H1 (cell line): ENCODE measurements around the gene SERGEF. TPM values are rescaled to one million over a fixed set of nuclear protein-coding genes. Genes with fewer than 3 reads are reported as not detected.

ENCODE experiments used
- BCL11A ChIP-seq, 2 experiments: IDR thresholded peaks; one replicate each; pipeline ENCODE4 v1.6.1; 2011; ENCODE audit warnings: low read depth in 2 of 2, low read length in 2 of 2, mild to moderate bottlenecking in 2 of 2
- BRCA1 ChIP-seq: IDR thresholded peaks from 2 replicates; pipeline ENCODE4 v1.6.1; 2012; ENCODE audit warnings: low read depth, low read length, improper control_type of control experiment
- CEBPB ChIP-seq: IDR thresholded peaks from 2 replicates; pipeline ENCODE4 v1.6.1; 2012; ENCODE audit warnings: low read depth, low read length
- CTCF ChIP-seq, 3 experiments: IDR thresholded peaks; 1 replicate in 2 of 3; 2 replicates in 1 of 3; pipeline versions ENCODE4 v1.5.1 to v1.6.1; 2011; ENCODE audit warnings: low read length in 3 of 3, mild to moderate bottlenecking in 3 of 3, inconsistent platforms in 2 of 3, low read depth in 1 of 3, moderate library complexity in 1 of 3; ENCODE audit not compliant: insufficient read depth in 1 of 3; ENCODE audit errors: control extremely low read depth in 1 of 3
- RAD21 ChIP-seq, 2 experiments: IDR thresholded peaks in 1 of 2; conservative IDR thresholded peaks in 1 of 2; 2 replicates each; pipeline ENCODE4 v1.6.1; 2011; ENCODE audit warnings: low read depth in 2 of 2, low read length in 2 of 2, improper control_type of control experiment in 1 of 2, inconsistent platforms in 1 of 2, mild to moderate bottlenecking in 1 of 2, moderate library complexity in 1 of 2
- SIN3A ChIP-seq, 2 experiments: IDR thresholded peaks in 1 of 2; conservative IDR thresholded peaks in 1 of 2; 2 replicates each; pipeline ENCODE4 v1.6.1; 2011 to 2012; ENCODE audit warnings: low read length in 2 of 2, improper control_type of control experiment in 1 of 2, low read depth in 1 of 2, mild to moderate bottlenecking in 1 of 2
- SP4 ChIP-seq: IDR thresholded peaks from 2 replicates; pipeline ENCODE4 v1.6.1; 2012; ENCODE audit warnings: low read length, inconsistent platforms
- TBP ChIP-seq: IDR thresholded peaks from 2 replicates; pipeline ENCODE4 v1.6.1; 2011; ENCODE audit warnings: low read depth, low read length, improper control_type of control experiment
- polyA plus RNA-seq, 7 experiments: library from polyadenylated mRNA; depleted of rRNA in 3 of 7; stranded (reverse) in 5 of 7; unstranded in 2 of 7; fragments of >200 nt in 5 of 7; fragments of 200-250 nt in 2 of 7; gene quantifications; 1 replicate in 5 of 7; 2 replicates in 1 of 7; 4 replicates in 1 of 7; pipeline versions ENCODE4 v1.2.1 to v1.2.3, GENCODE V29; 2011 to 2013; ENCODE audit warnings: missing spikeins in 2 of 7, mixed read lengths in 2 of 7
- total RNA-seq: library from RNA; stranded (reverse); fragmentation: NEBNext Ultra II Directional; extraction: Animal tissue kit (Norgen Biotek cat#: 25700); gene quantifications from 2 replicates; pipeline ENCODE4 v1.2.1, GENCODE V29; 2021

SERGEF gene
- total and polyA plus RNA-seq, 2 of the 8 experiments (the other 6 are each of a cell fraction or from before 2014, with no cell fraction given), result 16.6 to 28.8 TPM

DNA sequence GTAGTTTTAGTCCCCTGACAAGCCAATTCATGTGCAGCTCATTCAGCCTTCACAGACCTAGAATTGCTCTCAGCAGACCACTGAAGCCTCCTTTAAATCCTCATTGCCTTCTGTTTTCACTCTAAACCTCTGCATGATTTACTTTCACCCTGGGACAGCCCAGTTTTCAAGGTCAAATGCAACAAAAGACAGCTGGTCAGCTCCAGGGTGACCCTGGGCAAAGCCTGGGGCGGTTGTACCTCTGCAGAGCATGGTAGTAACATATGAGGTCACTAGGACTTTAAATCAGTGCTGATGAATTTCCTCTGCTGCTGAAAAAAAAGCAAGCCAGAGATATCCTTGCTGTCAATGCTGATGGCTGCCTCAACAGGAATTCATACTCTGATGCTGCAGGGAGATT, 62.2 kb downstream of the SERGEF start (continued):
- TF ChIP-seq RAD21 (IDR thresholded peaks at IDR 0.05 in 1 of 2, conservative IDR thresholded peaks at IDR 0.05 in 1 of 2; ENCODE audit: low read depth in 2 of 2, low read length in 2 of 2) (no peak), SP4 (no peak), BCL11A (IDR thresholded peaks at IDR 0.05; ENCODE audit: low read depth in 2 of 2, low read length in 2 of 2) (no peak), BRCA1 (no peak), SIN3A (conservative IDR thresholded peaks at IDR 0.05 in 1 of 2, IDR thresholded peaks at IDR 0.05 in 1 of 2; ENCODE audit: low read depth in 1 of 2, low read length in 2 of 2) (no peak), CTCF (IDR thresholded peaks at IDR 0.05; ENCODE audit: control extremely low read depth in 1 of 3, insufficient read depth in 1 of 3, low read depth in 1 of 3, low read length in 3 of 3) (no peak), CEBPB (no peak), TBP (no peak)
